ENCODE data around the gene IRAK2.

IRAK2 gene

GRCh38 chr3:10136426-10137005 lies 28.2 kb upstream of the IRAK2 start:
- no peaks in the 10 kb centered on the region for H3K36me3 ChIP-seq (ENCODE audit: insufficient read depth, low read length)
- no peak overlapping the region for H3K4me3 ChIP-seq
- DNase-seq (ENCODE audit: low read depth, low spot score), result no peak
- no peak for TF ChIP-seq EZH2 (IDR thresholded peaks at IDR 0.05)
- no peak for TF ChIP-seq POLR2AphosphoS5 (IDR thresholded peaks at IDR 0.05; ENCODE audit: borderline replicate concordance, low read depth, low read length)
- no peak for TF ChIP-seq FOXP2 (optimal IDR thresholded peaks at IDR 0.05; ENCODE audit: control extremely low read depth, extremely low read length, insufficient read depth)
- H3K27ac ChIP-seq, result no peak overlapping the region
- no peaks in the 10 kb centered on the region for H3K9me3 ChIP-seq (ENCODE audit: low read depth, low read length)
- no peak overlapping the region for H3K9ac ChIP-seq (ENCODE audit: insufficient read length)

GRCh38 chr3:10137178-10137577 lies 27.5 kb upstream of the IRAK2 start:
- Histone ChIP-seq H3K36me3 (ENCODE audit: insufficient read depth, low read length) (no peaks in the 10 kb centered on the region), H3K4me3 (no peak overlapping the region), H3K27ac (no peak overlapping the region), H3K9me3 (ENCODE audit: low read depth, low read length) (no peaks in the 10 kb centered on the region), H3K9ac (ENCODE audit: insufficient read length) (no peak overlapping the region)
- TF ChIP-seq EZH2 (IDR thresholded peaks at IDR 0.05), result no peak
- no peak for TF ChIP-seq FOXP2 (optimal IDR thresholded peaks at IDR 0.05; ENCODE audit: control extremely low read depth, extremely low read length, insufficient read depth)
- no peak for DNase-seq (ENCODE audit: low read depth, low spot score)

- no peak overlapping the region for H3K9ac ChIP-seq (ENCODE audit: insufficient read length)
- H3K27ac ChIP-seq, result no peak overlapping the region
- DNase-seq (ENCODE audit: low read depth, low spot score), result no peak
- peak overlapping the region; percentile 81 for H3K4me3 ChIP-seq
- H3K36me3 ChIP-seq (ENCODE audit: insufficient read depth, low read length), result no peaks in the 10 kb centered on the region
- TF ChIP-seq EZH2 (IDR thresholded peaks at IDR 0.05) (no peak), FOXP2 (optimal IDR thresholded peaks at IDR 0.05; ENCODE audit: control extremely low read depth, extremely low read length, insufficient read depth) (no peak), POLR2AphosphoS5 (IDR thresholded peaks at IDR 0.05; ENCODE audit: borderline replicate concordance, low read depth, low read length) (no peak)
- no peaks in the 10 kb centered on the region for H3K9me3 ChIP-seq (ENCODE audit: low read depth, low read length)
These were observed 23.6 kb upstream of the IRAK2 start for GRCh38 chr3:10140996-10141546.

- TF ChIP-seq FOXP2 (optimal IDR thresholded peaks at IDR 0.05; ENCODE audit: control extremely low read depth, extremely low read length, insufficient read depth) (no peak), EZH2 (IDR thresholded peaks at IDR 0.05) (no peak), POLR2AphosphoS5 (IDR thresholded peaks at IDR 0.05; ENCODE audit: borderline replicate concordance, low read depth, low read length) (no peak)
- Histone ChIP-seq H3K4me3 (peak overlapping the region; percentile 81), H3K27ac (no peak overlapping the region), H3K9me3 (ENCODE audit: low read depth, low read length) (no peaks in the 10 kb centered on the region), H3K36me3 (ENCODE audit: insufficient read depth, low read length) (peaks cover 2% of the 10 kb centered on the region; the same call in 1 of the 2 replicates), H3K9ac (ENCODE audit: insufficient read length) (peak overlapping the region; percentile 47)
- DNase-seq (ENCODE audit: low read depth, low spot score), result no peak
These were observed 21.8 kb upstream of the IRAK2 start for GRCh38 chr3:10142707-10143560.

GRCh38 chr3:10145685-10146084 lies 19.0 kb upstream of the IRAK2 start:
- DNase-seq (ENCODE audit: low read depth, low spot score), result no peak
- no peaks in the 10 kb centered on the region for H3K9me3 ChIP-seq (ENCODE audit: low read depth, low read length)
- no peak overlapping the region for H3K9ac ChIP-seq (ENCODE audit: insufficient read length)
- no peak for TF ChIP-seq POLR2AphosphoS5 (IDR thresholded peaks at IDR 0.05; ENCODE audit: borderline replicate concordance, low read depth, low read length)
- TF ChIP-seq EZH2 (IDR thresholded peaks at IDR 0.05), result no peak
- H3K36me3 ChIP-seq (ENCODE audit: insufficient read depth, low read length), result peaks cover 18% of the 10 kb centered on the region; the same call in 1 of the 2 replicates
- H3K27ac ChIP-seq, result no peak overlapping the region
- no peak overlapping the region for H3K4me3 ChIP-seq

GRCh38 chr3:10149226-10149625 lies 15.5 kb upstream of the IRAK2 start:
- no peak overlapping the region for H3K27ac ChIP-seq
- DNase-seq (ENCODE audit: low read depth, low spot score), result no peak
- H3K9ac ChIP-seq (ENCODE audit: insufficient read length), result no peak overlapping the region
- no peak overlapping the region for H3K4me3 ChIP-seq
- no peaks in the 10 kb centered on the region for H3K9me3 ChIP-seq (ENCODE audit: low read depth, low read length)
- peaks cover 27% of the 10 kb centered on the region; the same call in 1 of the 2 replicates for H3K36me3 ChIP-seq (ENCODE audit: insufficient read depth, low read length)
- no peak for TF ChIP-seq FOXP2 (optimal IDR thresholded peaks at IDR 0.05; ENCODE audit: control extremely low read depth, extremely low read length, insufficient read depth)
- TF ChIP-seq EZH2 (IDR thresholded peaks at IDR 0.05), result no peak
- no peak for TF ChIP-seq POLR2AphosphoS5 (IDR thresholded peaks at IDR 0.05; ENCODE audit: borderline replicate concordance, low read depth, low read length)

- Histone ChIP-seq H3K9me3 (ENCODE audit: low read depth, low read length) (no peaks in the 10 kb centered on the region), H3K36me3 (ENCODE audit: insufficient read depth, low read length) (peaks cover 27% of the 10 kb centered on the region; the same call in 1 of the 2 replicates), H3K9ac (ENCODE audit: insufficient read length) (no peak overlapping the region), H3K4me3 (no peak overlapping the region), H3K27ac (no peak overlapping the region)
- TF ChIP-seq POLR2AphosphoS5 (IDR thresholded peaks at IDR 0.05; ENCODE audit: borderline replicate concordance, low read depth, low read length) (no peak), FOXP2 (optimal IDR thresholded peaks at IDR 0.05; ENCODE audit: control extremely low read depth, extremely low read length, insufficient read depth) (no peak), EZH2 (IDR thresholded peaks at IDR 0.05) (no peak)
- no peak for DNase-seq (ENCODE audit: low read depth, low spot score)
These were observed 13.7 kb upstream of the IRAK2 start for GRCh38 chr3:10150987-10151386.

- no peak overlapping the region for H3K4me3 ChIP-seq
- no peaks in the 10 kb centered on the region for H3K9me3 ChIP-seq (ENCODE audit: low read depth, low read length)
- no peak for TF ChIP-seq FOXP2 (optimal IDR thresholded peaks at IDR 0.05; ENCODE audit: control extremely low read depth, extremely low read length, insufficient read depth)
- TF ChIP-seq POLR2AphosphoS5 (IDR thresholded peaks at IDR 0.05; ENCODE audit: borderline replicate concordance, low read depth, low read length), result no peak; the same call in 1 of the 2 replicates
- peaks cover 21% of the 10 kb centered on the region; the same call in 1 of the 2 replicates for H3K36me3 ChIP-seq (ENCODE audit: insufficient read depth, low read length)
- H3K9ac ChIP-seq (ENCODE audit: insufficient read length), result no peak overlapping the region
- H3K27ac ChIP-seq, result no peak overlapping the region
- no peak for DNase-seq (ENCODE audit: low read depth, low spot score)
These were observed 10.2 kb upstream of the IRAK2 start for GRCh38 chr3:10154335-10155122.

Data from SK-N-MC (cell line).